Breast epithelium (tissue), 4 donors: Measurements from ENCODE around the gene CPSF3. TPM values are rescaled to one million over a fixed set of nuclear protein-coding genes. Genes with fewer than 3 reads are reported as not detected.

Experiments used
- DNase-seq, 2 donors: peaks; one replicate each; pipeline ENCODE4 v3.0.0-alpha.2; 2019; ENCODE audit warnings: low spot score in 2 of 2
- H3K27ac ChIP-seq, 2 donors: fragments of 200-600 bp; sonication (generic) in 1 of 2; one replicate each; pipeline ENCODE4 v1.5.1; 2016 to 2019; ENCODE audit warnings: mild to moderate bottlenecking in 1 of 2
- H3K27me3 ChIP-seq, 2 donors: fragments of 200-600 bp; sonication (generic) in 1 of 2; one replicate each; pipeline versions ENCODE4 v1.5.1 to v1.6.0; 2017 to 2019; ENCODE audit warnings: control low read depth in 1 of 2, mild to moderate bottlenecking in 1 of 2
- H3K36me3 ChIP-seq: fragments of 200-600 bp; one replicate; pipeline ENCODE4 v1.5.1; 2019
- H3K4me1 ChIP-seq, 2 donors: fragments of 200-600 bp; sonication (generic); one replicate each; pipeline ENCODE4 v1.5.1; 2016 to 2019; ENCODE audit warnings: control low read depth in 1 of 2
- H3K4me3 ChIP-seq, 3 donors: fragments of 200-600 bp; sonication (generic); 1 replicate in 2 of 3; 2 replicates in 1 of 3; pipeline ENCODE4 v1.5.1; 2016 to 2019; ENCODE audit warnings: mild to moderate bottlenecking in 3 of 3, moderate library complexity in 2 of 3
- H3K9me3 ChIP-seq, 2 donors: fragments of 200-600 bp; sonication (generic) in 1 of 2; one replicate each; pipeline ENCODE4 v1.5.1; 2016 to 2019; ENCODE audit warnings: control low read depth in 1 of 2
- POLR2A ChIP-seq: fragments of 450-650 bp; IDR thresholded peaks from one replicate; pipeline ENCODE4 v1.6.1; 2016; ENCODE audit warnings: antibody characterized with exemption, mild to moderate bottlenecking, moderate library complexity
- POLR2AphosphoS5 ChIP-seq, 3 donors: sonication (generic); formaldehyde crosslinking; IDR thresholded peaks; one replicate each; pipeline ENCODE4 v1.6.1; 2017; ENCODE audit warnings: antibody characterized with exemption in 3 of 3
- intact Hi-C: fragments of 100-400 bp; cut with DNase I; formaldehyde crosslinking; loops from one replicate; pipeline ENCODE4 v1.15.1; 2023; ENCODE audit warnings: low total_unique reads
- total RNA-seq, 3 donors: library from RNA; depleted of rRNA; stranded (reverse); fragments of >200 nt; gene quantifications; one replicate each; pipeline ENCODE4 v1.1.0, GENCODE V29; 2016
- TF ChIP-seq, protein P1 (sequence below), 3 donors: fragments of 450-650 bp; IDR thresholded peaks; one replicate each; pipeline ENCODE4 v1.5.1; 2016 to 2017; ENCODE audit warnings: antibody characterized with exemption in 3 of 3, mild to moderate bottlenecking in 3 of 3, moderate library complexity in 3 of 3

CPSF3 gene
- total RNA-seq, 3 donors from 2014 or later, result 18.1 to 26.2 (median 23.1) TPM

DNA sequence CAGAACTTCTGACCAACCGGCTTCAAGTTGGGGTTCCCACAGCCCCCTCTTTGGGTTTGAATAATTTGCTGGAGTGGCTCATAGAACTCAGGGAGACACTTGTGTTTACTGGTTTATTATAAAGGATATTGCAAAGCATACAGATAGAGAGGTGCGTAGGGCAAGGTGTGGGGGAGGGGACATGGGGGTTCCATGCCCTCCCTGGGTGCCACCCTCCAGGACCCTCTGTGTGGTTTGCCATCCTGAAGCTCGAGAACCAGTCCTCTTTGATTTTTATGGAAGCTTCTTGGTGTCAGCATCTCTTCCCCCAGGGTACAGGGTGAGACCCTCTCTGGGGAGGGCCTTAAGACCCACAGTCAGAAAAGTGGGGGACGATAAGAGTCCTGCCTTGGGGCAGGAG is 38.9 kb upstream of the CPSF3 start:
- Histone ChIP-seq H3K9me3 (no peaks in the 10 kb centered on the region), H3K27ac (no peak overlapping the region), H3K4me1 (no peaks in the 10 kb centered on the region), H3K4me3 (no peak overlapping the region), H3K27me3 (no peaks in the 10 kb centered on the region), H3K36me3 (no peaks in the 10 kb centered on the region)
- intact Hi-C loops, result no loop called here
- TF ChIP-seq POLR2A (no peak), POLR2AphosphoS5 (IDR thresholded peaks at IDR 0.05) (no peak)
- TF ChIP-seq, protein P1, sequence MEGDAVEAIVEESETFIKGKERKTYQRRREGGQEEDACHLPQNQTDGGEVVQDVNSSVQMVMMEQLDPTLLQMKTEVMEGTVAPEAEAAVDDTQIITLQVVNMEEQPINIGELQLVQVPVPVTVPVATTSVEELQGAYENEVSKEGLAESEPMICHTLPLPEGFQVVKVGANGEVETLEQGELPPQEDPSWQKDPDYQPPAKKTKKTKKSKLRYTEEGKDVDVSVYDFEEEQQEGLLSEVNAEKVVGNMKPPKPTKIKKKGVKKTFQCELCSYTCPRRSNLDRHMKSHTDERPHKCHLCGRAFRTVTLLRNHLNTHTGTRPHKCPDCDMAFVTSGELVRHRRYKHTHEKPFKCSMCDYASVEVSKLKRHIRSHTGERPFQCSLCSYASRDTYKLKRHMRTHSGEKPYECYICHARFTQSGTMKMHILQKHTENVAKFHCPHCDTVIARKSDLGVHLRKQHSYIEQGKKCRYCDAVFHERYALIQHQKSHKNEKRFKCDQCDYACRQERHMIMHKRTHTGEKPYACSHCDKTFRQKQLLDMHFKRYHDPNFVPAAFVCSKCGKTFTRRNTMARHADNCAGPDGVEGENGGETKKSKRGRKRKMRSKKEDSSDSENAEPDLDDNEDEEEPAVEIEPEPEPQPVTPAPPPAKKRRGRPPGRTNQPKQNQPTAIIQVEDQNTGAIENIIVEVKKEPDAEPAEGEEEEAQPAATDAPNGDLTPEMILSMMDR (IDR thresholded peaks at IDR 0.05), result no peak
- no peak for DNase-seq

- Histone ChIP-seq H3K27ac (no peak overlapping the region), H3K9me3 (no peaks in the 10 kb centered on the region), H3K27me3 (no peaks in the 10 kb centered on the region), H3K4me1 (no peaks in the 10 kb centered on the region), H3K36me3 (no peaks in the 10 kb centered on the region), H3K4me3 (no peak overlapping the region)
- intact Hi-C loops, result no loop called here
- no peak for DNase-seq
- TF ChIP-seq, protein P1 (IDR thresholded peaks at IDR 0.05), result no peak
- TF ChIP-seq POLR2AphosphoS5 (IDR thresholded peaks at IDR 0.05) (no peak), POLR2A (no peak)
These were observed 37.6 kb upstream of the CPSF3 start for GRCh38 chr2:9385841-9386240.

DNA sequence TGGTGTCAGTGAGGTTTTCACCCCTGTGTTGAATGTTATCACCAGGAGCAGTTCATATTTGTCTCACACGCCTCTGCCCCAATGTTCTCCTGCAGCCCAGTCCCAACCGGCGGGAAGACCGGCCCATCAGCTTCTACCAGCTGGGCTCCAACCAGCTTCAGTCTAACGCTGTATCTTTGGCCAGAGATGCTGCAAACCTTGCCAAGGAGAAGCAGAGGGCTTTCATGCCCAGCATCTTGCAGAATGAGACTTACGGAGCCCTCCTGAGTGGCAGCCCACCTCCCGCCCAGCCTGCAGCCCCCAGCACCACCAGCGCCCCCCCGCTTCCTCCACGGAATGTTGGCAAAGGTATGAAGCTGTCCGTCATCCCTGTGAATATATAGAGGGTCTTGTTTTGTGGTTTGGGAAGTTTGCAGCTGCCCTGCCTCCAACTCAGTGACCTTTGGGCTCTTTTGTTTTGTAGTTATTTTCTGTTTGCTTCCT is 35.2 kb upstream of the CPSF3 start:
- no peaks in the 10 kb centered on the region for H3K36me3 ChIP-seq
- no peaks in the 10 kb centered on the region for H3K4me1 ChIP-seq
- TF ChIP-seq POLR2A, result no peak
- TF ChIP-seq, protein P1 (IDR thresholded peaks at IDR 0.05), result no peak
- TF ChIP-seq POLR2AphosphoS5 (IDR thresholded peaks at IDR 0.05), result no peak
- intact Hi-C loops, result no loop called here
- no peaks in the 10 kb centered on the region for H3K9me3 ChIP-seq
- no peak overlapping the region for H3K4me3 ChIP-seq
- H3K27me3 ChIP-seq, result no peaks in the 10 kb centered on the region
- DNase-seq, result no peak
- H3K27ac ChIP-seq, result no peak overlapping the region

DNA sequence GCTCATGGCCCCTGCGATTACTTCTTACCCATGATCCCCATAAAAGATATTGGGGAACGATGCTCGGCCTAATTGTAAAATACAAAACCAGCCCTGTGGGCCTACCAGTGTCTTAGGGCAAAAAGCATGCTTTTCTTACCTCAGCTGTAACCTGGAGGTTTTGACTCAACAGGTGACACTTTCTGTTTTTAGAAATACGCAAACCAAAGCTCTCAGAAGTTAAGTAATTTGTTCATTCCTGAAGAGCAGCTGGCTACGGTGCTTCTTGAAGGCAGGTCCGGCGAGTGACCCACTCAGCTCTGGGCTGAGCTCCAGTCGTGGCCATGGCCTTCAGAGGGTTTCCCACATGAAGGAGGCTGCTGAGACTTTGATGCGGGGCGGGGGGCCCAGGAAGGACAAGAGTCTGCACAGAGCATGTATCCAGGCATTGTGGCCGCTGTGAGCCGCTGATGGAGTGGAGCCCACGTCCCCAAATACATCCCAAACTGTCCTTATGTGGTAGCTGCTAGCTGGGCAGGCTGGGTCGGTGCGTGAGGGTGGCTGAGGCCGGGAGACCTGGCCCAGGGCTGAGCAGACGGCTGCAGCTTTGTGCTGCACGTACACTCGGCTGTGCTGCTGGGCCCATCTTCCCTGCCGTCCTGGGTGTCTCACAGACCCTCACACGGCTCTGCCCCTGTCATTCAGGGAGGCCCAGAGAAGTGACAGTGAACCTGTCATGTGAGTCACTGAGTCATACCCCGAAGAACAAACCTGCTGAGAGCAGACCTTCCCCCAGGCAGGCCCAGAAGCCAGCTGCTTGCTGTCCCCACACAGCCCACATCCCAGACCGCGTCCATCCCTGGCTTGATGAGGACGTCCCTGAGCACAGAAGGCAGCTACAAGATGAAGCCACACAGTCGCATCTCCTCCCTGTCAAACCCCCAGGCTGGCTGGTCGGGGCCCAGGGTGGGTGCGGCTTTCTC is 34.2 kb upstream of the CPSF3 start:
- Histone ChIP-seq H3K9me3 (no peaks in the 10 kb centered on the region), H3K27ac (no peak overlapping the region), H3K4me3 (no peak overlapping the region), H3K36me3 (no peaks in the 10 kb centered on the region), H3K27me3 (no peaks in the 10 kb centered on the region), H3K4me1 (no peaks in the 10 kb centered on the region)
- TF ChIP-seq, protein P1 (IDR thresholded peaks at IDR 0.05), result no peak
- TF ChIP-seq POLR2AphosphoS5 (IDR thresholded peaks at IDR 0.05) (no peak), POLR2A (no peak)
- no peak for DNase-seq
- intact Hi-C loops, result no loop called here

DNA sequence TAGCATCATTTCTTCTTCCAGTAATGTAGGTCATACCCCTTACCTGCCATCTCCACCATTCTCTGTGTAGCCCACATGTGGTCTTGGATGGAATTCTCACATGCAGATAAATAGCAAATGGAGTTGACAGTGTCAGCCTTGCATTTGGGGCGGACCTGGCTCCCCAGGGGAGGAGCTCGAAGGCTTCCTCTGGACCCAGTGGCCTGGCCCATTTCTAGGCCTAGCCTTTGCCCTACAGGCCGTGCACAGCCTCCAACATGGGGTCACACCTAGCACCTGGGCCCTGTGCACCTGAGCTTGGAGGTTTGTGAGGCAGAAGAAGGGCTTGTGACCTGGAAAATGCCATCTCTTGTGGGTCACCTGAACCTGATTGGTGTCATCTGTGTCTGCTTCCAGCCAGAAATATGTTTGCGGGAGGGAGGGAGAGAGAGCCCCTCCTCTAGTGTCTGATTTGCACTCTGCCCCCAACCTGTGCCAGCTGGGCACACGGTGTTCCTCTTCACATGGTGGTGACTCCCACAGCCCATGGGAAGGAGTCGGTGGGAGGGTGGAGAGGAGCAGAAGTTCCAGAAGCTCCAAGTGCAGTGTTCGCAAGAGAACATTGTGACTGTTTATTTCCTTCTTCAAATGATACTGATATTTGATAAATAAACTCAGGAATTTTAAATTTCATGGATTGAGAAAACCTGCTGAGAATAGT is 33.2 kb upstream of the CPSF3 start:
- H3K27ac ChIP-seq, result no peak overlapping the region
- H3K36me3 ChIP-seq, result no peaks in the 10 kb centered on the region
- no peaks in the 10 kb centered on the region for H3K9me3 ChIP-seq
- H3K4me3 ChIP-seq, result no peak overlapping the region
- no peaks in the 10 kb centered on the region for H3K27me3 ChIP-seq
- no peak for TF ChIP-seq POLR2AphosphoS5 (IDR thresholded peaks at IDR 0.05)
- TF ChIP-seq POLR2A, result no peak
- TF ChIP-seq, protein P1 (IDR thresholded peaks at IDR 0.05), result no peak
- no peaks in the 10 kb centered on the region for H3K4me1 ChIP-seq
- DNase-seq, result no peak
- intact Hi-C loops, result no loop called here
